Fibroblast of upper back skin (primary cell): ENCODE measurements around the gene ATG16L1.

ENCODE experiments used
- DNase-seq: peaks from one replicate; pipeline ENCODE4 v3.0.0-alpha.2; 2013

Gene ATG16L1

DNA sequence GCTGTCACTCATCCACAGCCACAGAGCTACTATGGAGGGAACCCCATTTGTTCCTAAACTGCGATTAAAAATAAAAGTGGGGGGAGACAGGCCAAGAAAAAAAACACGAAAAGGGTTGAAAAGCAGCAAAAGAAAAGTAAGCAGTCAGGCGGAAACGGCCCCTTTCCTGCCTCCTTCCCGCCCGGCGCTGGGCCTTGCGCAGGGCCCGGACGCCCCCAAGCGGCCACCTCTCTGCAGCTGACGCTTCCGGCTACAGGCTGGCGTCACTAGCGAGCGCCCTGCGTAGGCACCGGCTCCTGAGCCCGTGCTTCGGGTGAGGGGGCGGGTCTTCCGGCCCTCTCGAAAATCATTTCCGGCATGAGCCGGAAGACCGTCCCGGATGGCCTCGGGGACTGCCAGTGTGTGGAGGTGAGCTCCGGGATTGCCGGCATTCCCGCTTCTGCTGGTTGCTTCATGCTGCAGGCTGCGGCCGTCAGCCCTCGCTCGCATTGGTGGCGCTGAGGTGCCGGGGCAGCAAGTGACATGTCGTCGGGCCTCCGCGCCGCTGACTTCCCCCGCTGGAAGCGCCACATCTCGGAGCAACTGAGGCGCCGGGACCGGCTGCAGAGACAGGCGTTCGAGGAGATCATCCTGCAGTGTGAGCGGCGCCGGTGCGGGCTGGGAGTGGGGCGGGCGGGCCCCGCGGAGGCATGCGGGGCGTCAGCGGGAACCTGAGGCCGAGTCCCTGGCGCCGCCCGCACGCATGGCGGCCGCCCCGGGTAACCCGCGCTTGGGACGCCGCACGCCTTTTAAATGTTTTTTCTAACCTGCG lies at the start of gene ATG16L1:
Gene ATG16L1 (plus strand): TSS at position 368 of the 811 bp plus-strand sequence. CDS start 155 bp downstream, at position 523.
- DNase-seq, result peak; percentile 95

DNA sequence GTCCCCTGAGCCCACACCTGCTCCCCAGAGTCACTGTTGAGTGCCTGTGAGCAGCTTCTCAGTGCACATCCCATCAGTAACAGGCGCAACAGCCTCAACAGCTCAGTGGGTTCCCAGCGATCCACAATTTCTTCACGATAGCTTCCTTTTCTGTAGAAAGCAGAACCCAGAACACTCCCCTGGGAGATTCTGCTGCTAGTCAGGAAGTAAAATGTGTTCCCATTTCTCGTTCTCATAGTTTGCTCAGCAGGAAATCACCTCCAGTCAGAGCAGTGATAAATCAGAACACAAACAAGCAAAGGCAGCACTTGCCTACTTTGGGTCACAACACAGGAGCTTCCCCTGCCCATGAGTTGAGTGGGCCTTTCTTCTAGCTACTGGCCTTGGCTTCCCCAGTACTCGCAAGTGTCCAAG lies 48.9 kb upstream of the ATG16L1 start:
- DNase-seq, result no peak

DNA sequence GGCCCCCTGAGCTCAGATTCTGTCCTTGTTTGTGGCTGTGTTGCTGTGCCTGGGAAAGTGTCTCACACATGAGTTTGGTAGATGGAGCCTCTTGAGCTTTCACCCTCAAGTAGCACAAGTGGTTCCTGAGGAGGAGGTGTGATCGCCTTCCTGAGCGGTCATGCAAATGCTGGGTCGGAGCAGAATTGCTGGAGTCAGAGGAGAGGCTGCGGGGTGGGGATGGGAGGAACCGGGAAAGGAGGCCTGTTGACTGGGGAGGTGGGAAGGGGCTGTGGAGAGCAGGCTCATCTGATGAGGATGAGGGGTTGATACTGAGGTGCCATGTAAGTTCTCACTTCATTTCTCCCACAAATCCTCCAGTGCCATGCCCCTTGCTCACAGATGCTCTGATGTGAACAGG lies 48.4 kb upstream of the ATG16L1 start:
- DNase-seq, result no peak

DNA sequence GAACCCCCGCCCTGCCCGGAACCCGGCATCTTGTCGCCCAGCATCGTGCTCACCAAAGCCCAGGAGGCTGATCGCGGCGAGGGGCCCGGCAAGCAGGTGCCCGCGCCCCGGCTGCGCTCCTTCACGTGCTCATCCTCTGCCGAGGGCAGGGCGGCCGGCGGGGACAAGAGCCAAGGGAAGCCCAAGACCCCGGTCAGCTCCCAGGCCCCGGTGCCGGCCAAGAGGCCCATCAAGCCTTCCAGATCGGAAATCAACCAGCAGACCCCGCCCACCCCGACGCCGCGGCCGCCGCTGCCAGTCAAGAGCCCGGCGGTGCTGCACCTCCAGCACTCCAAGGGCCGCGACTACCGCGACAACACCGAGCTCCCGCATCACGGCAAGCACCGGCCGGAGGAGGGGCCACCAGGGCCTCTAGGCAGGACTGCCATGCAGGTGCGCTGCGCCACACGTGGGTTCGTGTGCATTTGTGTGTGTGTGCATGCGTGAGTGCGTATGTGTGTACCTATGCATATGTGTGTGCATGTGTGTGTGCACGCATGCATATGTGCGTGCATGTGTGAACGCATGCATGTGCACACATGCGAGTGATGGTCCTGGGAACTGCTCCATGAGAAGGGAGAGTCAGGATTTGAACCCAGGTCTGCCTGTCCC lies 47.1 kb upstream of the ATG16L1 start:
- DNase-seq, result no peak

GRCh38 chr2:233208382-233209116 lies 42.9 kb upstream of the ATG16L1 start:
- DNase-seq, result peak; percentile 10

- DNase-seq, result no peak
These were observed 42.3 kb upstream of the ATG16L1 start for GRCh38 chr2:233209117-233209532.

DNA sequence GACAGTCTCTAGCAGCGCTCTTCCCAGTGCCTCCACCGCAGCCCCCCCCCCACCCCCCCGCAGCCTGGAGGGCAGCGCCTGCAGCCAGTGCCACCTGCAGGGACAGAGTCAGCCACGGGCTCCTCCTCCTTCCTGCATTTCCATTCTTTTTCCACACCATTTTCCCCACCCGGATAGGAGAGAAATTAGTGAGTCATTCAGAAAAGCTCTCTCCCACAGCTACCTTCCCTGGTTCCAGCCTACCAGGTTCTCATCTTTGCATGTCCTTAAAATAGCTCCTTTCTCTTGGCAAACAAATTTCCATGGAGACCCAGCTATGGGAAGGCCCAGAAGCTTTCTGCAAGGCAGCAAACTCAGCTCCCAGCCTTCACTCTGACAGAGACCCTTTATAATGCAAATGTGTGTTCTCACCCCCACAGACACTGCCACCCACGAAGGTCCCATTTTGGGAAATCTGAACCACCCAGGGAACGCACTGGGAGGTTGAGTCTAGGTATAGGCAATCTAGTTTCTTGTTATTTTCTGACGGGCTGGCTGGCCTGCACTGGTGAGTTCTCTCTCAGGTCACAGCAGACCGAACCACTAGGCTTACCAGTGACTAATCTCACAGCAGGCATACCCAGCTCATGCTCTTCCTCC lies 41.8 kb upstream of the ATG16L1 start:
- peak; percentile 83 for DNase-seq

GRCh38 chr2:233210281-233210680 lies 41.2 kb upstream of the ATG16L1 start:
- no peak for DNase-seq

- peak; percentile 95 for DNase-seq
These were observed 40.5 kb upstream of the ATG16L1 start for GRCh38 chr2:233210843-233211547.

DNA sequence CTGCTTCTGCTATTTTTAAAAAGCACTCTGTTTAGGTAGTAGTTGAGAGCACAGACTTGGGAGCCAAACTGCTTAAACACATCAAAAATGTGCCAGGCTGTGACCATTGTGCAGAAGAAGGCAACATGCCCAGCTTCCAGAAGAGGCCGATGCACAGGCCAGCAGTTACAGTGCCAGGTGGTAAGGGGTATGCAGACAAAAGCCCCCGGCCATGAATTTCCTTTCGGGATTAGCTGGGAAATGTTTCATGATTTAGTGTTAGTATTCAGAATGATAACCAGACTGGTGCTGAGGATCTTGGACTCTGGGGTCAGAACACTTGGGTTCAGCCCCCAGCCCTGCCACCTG lies 40.0 kb upstream of the ATG16L1 start:
- DNase-seq, result no peak

- DNase-seq, result no peak
These were observed 38.5 kb upstream of the ATG16L1 start for GRCh38 chr2:233213011-233213410.

- no peak for DNase-seq
These were observed 37.5 kb upstream of the ATG16L1 start for GRCh38 chr2:233213975-233214374.

GRCh38 chr2:233217892-233218377 lies 33.5 kb upstream of the ATG16L1 start:
- DNase-seq, result no peak

DNA sequence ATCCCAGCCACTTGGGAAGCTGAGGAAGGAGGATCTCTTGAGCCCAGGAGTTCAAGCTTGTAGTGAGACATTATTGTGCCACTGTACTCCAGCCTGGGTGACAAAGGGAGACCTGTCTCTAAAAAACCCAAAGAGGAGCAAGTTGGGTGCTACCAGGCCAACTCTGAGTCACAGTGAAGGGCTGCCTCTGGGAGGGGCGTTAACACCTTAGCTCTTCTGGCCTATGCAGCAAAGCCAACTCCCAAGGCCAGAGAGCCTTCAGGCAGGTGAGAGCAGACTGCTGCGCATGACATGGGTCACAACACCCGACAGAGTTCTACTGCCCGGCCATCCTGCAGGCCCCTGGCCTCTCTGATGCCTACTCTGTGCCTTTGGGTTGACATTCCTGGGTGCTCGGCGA lies 32.6 kb upstream of the ATG16L1 start:
- no peak for DNase-seq

DNA sequence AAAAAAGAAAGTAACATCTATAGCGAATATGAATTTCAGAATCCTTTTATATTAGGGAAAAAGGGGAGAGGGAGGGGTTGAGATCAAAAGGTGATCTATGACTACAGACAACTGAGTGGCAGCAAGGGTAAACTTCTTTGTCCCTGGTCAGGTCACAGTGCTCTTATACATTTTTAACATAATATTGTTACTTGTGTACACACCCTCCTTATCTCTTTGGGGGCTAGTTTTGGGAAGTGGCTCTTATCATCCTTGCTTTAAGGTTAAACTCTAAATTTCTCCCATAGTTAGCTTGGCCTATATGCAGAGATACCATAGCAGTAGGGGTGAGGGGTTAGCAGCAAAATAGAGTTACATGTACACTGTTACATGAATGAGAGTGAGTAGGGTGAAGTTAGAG lies 31.6 kb upstream of the ATG16L1 start:
- no peak for DNase-seq

DNA sequence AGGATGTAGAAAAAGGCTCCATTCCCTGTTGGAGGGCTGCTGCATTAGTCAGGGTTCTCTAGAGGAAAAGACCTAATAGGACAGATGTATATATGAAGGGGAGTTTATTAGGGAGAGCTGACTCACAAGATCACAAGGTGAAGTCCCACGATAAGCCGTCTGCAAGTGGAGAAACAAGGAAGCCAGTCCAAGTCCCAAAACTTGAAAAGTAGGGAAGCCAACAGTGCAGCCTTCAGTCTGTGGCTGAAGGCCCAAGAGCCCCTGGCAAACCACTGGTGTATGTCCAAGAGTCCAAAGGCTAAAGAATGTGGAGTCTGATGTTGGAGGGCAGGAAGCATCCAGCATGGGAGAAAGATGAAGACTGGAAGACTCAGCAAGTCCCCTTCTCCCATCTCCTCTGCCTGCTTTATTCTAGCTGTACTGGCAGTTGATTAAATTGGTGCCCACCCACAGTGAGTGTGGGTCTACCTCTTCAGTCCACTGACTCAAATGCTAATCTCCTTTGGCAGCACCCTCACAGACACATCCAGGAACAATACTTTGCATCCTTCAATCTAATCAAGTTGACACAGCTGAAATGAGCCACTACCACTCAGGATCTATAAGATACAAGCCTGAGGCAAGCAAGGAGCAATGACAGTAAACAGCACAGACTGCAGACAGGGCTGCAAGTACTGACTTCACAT lies 30.0 kb upstream of the ATG16L1 start:
- DNase-seq, result no peak

GRCh38 chr2:233223059-233223894 lies 28.2 kb upstream of the ATG16L1 start:
- no peak for DNase-seq

- DNase-seq, result no peak
These were observed 26.0 kb upstream of the ATG16L1 start for GRCh38 chr2:233225230-233226068.

GRCh38 chr2:233226511-233227031 lies 24.9 kb upstream of the ATG16L1 start:
- no peak for DNase-seq
